ENCODE data around the gene CEACAM5.
A peak's percentile ranks its signal among the peaks of the same experiment; 100 is the strongest.

CEACAM5 gene
- total RNA-seq: 0 reads per million in 2 experiments

DNA sequence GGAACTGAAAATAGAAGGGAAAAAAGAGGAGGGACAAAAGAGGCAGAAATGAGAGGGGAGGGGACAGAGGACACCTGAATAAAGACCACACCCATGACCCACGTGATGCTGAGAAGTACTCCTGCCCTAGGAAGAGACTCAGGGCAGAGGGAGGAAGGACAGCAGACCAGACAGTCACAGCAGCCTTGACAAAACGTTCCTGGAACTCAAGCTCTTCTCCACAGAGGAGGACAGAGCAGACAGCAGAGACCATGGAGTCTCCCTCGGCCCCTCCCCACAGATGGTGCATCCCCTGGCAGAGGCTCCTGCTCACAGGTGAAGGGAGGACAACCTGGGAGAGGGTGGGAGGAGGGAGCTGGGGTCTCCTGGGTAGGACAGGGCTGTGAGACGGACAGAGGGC is at the start of gene CEACAM5:
Gene CEACAM5 (plus strand): TSS at position 146 of the 400 bp plus-strand sequence. CDS start 106 bp downstream, at position 252.
- no peak for DNase-seq (ENCODE audit: low read depth)

DNA sequence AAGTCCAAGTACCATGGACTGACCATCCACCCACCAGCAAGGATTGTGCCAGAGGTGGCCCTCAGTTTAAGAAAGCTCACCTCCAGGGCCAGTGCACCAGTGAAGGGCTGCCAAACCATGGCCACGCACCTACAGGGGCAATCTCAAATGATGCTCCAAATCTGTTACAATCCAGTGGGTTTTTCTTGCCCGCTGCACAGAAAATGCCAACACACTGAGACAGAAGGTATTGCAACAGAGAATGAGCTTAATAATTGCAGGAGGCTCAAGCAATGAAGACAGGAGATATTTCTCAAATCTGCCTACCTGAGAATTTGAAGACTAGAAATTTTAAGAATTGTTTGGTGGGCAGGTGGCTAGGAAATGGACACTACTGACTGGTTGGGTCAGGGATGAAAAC is 42.4 kb upstream of the CEACAM5 start:
- DNase-seq (ENCODE audit: low read depth): no peak

DNA sequence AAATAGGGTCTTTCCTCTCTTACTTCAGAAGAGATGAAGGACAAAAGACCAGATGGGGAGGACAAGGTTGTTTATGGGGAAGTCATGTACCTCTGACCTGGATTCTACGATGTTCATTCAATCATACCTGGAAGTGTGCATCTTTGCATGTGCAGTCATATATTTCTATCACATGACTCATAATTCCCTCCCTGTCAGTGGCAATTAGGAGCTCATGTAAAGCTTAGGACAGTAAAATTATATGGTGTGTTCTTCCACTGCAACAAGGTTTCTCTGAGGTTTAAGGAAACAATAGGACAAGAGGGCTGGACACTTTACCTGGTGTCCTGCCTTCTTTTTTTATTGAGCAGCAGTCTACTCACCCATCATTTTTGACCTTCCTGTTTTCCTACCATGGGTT is 40.1 kb upstream of the CEACAM5 start:
- no peak for DNase-seq (ENCODE audit: low read depth)

DNA sequence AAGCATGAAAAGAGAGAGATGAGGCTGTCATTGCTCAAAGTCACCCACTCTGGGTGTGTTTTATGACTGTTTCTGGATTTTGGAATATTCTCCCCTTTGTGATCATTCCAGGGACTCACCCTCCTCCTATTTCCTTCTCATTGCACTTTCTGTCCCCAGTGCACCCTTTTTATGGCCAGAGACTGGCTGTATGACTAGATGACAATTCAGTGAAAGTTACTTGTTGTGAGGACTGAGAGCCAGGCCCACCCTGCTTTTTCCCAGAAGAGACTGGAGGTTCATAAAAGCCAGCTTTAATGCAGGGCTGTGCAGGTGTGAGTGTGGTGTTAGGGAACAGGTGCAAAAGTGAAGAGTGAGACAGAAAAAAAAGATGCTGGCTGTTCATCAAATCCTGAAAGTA is 37.7 kb upstream of the CEACAM5 start:
- no peak for DNase-seq (ENCODE audit: low read depth)

DNA sequence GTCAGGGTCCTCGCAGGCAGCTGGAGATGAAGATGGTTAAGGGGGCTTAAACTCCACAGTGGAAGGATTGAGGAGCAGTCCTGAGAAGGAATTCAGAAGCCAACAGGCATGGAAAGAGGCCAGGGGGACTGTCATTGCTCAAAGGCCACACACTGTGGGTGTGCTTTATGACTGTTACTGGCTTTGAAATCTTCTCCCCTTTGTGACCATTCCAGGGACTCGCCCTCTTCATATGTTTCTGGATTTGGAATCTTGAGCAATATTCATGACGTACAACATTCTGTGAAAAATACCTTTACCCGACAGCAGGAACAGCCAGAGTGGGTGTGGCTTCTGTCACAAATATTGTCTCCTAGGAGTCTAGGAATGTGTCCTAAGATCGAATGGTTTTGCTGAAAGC is 36.9 kb upstream of the CEACAM5 start:
- no peak for DNase-seq (ENCODE audit: low read depth)

DNA sequence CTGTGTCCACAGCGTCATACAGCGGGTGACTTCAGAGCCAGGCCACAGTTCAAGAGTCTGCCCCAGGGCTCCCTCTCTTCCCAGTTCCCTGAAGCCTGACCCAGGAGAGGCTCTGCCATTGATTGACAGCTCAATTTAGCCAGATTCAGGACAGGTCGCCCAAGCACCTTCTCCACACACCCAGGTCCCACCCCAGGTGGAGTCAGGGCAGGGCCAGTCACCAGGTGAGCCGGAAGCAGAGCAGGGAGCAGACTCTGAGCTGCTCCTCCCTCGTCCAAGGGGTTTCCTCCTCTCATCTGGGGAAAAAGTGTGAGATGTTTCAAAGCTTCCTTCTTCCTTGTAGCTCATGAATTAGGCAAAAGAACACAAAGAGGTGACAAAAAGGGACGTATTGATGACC is 26.0 kb upstream of the CEACAM5 start:
- no peak for DNase-seq (ENCODE audit: low read depth)

DNA sequence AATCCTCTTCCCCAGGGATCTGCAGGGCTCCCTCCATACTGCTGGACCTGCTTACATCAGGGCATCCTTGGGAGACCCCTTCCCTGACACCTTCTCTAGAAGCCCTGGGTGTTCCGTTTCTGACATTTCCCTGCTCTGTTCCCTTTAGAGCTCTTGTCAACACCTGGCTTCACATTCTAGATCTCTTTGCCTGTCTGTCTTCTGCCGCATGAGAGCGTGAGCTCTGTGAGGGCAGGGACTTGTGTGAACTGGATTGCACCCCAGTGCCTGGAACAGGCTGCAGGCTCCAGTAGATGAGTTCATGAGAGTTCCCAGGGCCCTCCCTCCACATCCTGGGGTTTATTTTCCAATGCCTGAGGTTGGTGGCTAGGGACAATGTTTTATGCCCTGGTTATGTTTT is 21.0 kb upstream of the CEACAM5 start:
- DNase-seq (ENCODE audit: low read depth): no peak

DNA sequence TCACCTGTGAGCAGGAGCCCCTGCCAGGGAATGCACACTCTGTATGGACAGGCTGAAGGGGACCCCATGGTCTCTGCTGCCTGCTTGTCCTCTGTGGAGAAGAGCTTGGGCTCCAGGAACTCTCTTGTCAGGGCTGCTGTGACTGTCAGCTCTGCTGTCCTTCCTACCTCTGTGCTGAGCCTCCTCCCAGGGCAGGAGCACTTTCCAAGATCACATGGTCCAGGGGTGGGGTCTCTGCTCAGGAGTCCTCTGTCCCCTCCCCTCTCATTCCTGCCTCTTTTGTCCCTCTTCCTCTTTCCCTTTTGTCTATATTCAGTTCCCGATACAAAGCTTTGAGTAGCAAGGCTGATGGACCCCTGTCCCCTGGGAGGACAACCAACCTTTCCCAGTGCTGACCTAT is 20.3 kb upstream of the CEACAM5 start, which contains the start of gene CEACAM7:
Gene CEACAM7 (minus strand): TSS at position 173 of the 400 bp plus-strand sequence. CDS start 105 bp downstream, at position 68.
- DNase-seq (ENCODE audit: low read depth): no peak

DNA sequence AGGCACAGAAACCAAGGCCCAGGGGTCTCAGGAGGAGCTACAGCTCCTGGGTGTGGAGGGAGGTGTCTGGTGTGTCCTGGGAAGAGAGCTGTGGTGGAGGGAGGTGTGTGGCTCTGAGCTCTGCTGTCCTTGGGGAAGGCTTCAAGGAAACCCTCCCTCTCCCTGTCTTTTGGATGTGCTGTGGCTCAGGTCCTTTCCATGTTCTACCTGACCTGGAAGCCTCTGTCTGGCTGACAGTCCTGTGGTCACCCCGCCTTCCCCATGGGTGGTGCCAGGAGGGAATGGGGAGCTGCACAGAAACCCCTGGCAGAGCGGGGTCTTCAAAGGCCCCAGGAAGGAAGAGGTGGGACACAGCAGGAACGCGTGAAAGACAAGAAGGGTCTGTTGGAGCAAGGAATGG is 19.7 kb upstream of the CEACAM5 start:
- DNase-seq (ENCODE audit: low read depth): no peak

DNA sequence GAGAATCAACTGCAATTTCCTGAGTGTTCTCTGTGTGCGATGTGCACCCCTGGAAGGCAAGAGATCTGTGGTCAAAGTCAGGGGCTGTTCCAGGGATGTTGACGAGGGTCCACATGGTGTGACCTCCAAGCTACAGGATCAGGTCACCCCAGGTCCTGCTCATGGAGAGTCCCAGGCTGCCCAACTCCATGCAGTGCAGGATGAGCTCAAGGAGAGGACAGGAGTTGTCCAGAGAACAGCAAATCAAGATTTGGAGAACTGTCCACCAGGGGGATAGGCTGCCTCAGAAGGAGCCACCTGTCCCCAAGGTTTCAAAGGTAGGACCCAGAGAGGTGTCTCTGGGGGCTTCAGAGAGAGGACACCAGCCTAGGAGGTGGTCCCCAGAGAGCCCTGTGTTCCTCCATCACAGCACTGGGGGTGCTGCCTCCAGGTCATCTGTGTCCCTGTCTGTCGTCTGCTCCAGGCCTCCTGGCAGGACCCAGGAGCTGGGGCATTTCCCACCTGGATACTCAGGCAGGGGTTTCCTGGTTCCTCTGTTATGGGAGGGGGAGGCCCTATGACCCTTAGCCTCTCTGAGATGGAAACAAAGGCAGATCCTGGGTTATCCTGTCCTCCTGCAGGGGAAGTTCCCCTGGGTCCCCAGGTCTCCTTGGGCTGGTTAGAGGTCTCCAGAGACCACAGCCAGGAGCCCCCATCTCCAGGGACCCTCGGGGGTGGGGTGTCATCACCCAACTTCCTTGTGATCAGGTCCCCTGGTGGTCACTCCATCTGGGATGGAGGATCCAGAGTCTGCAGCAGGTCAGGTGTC is 18.2 kb upstream of the CEACAM5 start:
- DNase-seq (ENCODE audit: low read depth): no peak

DNA sequence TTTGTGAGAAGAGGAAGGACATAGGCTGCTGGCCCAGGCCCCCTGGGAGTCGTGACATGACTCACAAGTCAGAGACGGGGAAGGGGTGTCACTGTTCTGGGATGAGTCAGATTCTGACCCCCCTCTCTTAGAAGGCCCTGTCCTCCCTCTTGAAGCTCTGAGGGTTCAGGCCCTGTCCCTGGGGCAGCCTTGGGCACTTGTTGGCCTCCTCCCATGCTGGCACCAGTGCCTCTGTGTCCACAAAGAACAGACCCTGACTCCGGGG is 17.7 kb upstream of the CEACAM5 start:
- no peak for DNase-seq (ENCODE audit: low read depth)

DNA sequence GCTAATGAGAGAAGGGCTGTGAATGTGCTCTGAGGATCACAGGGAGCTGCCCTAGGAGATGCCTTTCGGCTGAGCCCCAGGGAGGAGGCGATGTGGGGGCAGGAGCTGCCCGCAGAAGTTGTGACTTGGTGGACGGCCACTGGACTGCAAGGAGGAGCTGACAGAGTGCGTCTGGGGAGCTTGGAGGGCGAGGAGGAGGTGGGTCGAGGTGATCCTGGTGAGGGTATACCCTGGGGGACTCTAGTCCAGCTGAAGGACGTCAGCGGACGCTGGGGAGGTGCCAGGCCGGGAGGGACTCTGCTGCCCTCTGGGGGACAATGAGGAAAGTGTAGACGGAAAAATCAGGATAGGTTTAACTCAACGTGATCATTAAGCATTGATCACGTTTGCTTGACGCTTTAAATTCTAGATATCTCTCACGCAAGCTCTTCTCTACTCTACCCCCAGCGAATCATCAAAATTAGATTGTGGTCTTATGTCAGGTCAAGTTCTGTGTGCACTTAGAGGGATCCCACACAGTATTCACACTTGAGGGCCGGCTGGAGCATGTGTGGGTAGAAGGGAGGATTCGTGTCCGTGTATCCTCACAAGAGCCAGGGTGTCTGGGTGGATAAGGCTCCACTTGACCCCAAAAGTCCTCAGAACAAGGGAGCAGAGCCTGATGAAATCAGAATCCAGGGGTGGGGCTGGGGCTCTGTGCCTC is 17.0 kb upstream of the CEACAM5 start:
- peak; percentile 7 for DNase-seq (ENCODE audit: low read depth)

DNA sequence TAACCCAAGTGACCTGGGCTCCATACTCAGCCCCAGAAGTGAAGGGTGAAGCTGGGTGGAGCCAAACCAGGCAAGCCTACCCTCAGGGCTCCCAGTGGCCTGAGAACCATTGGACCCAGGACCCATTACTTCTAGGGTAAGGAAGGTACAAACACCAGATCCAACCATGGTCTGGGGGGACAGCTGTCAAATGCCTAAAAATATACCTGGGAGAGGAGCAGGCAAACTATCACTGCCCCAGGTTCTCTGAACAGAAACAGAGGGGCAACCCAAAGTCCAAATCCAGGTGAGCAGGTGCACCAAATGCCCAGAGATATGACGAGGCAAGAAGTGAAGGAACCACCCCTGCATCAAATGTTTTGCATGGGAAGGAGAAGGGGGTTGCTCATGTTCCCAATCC is 14.2 kb upstream of the CEACAM5 start:
- no peak for DNase-seq (ENCODE audit: low read depth)

DNA sequence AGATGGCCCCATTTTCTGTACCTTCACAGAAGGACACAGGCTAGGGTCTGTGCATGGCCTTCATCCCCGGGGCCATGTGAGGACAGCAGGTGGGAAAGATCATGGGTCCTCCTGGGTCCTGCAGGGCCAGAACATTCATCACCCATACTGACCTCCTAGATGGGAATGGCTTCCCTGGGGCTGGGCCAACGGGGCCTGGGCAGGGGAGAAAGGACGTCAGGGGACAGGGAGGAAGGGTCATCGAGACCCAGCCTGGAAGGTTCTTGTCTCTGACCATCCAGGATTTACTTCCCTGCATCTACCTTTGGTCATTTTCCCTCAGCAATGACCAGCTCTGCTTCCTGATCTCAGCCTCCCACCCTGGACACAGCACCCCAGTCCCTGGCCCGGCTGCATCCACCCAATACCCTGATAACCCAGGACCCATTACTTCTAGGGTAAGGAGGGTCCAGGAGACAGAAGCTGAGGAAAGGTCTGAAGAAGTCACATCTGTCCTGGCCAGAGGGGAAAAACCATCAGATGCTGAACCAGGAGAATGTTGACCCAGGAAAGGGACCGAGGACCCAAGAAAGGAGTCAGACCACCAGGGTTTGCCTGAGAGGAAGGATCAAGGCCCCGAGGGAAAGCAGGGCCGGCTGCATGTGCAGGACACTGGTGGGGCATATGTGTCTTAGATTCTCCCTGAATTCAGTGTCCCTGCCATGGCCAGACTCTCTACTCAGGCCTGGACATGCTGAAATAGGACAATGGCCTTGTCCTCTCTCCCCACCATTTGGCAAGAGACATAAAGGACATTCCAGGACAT is 13.4 kb upstream of the CEACAM5 start:
- no peak for DNase-seq (ENCODE audit: low read depth)

DNA sequence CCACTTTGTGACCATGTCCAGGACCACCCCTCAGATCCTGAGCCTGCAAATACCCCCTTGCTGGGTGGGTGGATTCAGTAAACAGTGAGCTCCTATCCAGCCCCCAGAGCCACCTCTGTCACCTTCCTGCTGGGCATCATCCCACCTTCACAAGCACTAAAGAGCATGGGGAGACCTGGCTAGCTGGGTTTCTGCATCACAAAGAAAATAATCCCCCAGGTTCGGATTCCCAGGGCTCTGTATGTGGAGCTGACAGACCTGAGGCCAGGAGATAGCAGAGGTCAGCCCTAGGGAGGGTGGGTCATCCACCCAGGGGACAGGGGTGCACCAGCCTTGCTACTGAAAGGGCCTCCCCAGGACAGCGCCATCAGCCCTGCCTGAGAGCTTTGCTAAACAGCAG is 12.7 kb upstream of the CEACAM5 start:
- DNase-seq (ENCODE audit: low read depth): no peak

DNA sequence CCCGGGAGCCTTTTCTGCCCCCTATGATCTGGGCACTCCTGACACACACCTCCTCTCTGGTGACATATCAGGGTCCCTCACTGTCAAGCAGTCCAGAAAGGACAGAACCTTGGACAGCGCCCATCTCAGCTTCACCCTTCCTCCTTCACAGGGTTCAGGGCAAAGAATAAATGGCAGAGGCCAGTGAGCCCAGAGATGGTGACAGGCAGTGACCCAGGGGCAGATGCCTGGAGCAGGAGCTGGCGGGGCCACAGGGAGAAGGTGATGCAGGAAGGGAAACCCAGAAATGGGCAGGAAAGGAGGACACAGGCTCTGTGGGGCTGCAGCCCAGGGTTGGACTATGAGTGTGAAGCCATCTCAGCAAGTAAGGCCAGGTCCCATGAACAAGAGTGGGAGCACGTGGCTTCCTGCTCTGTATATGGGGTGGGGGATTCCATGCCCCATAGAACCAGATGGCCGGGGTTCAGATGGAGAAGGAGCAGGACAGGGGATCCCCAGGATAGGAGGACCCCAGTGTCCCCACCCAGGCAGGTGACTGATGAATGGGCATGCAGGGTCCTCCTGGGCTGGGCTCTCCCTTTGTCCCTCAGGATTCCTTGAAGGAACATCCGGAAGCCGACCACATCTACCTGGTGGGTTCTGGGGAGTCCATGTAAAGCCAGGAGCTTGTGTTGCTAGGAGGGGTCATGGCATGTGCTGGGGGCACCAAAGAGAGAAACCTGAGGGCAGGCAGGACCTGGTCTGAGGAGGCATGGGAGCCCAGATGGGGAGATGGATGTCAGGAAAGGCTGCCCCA is 11.8 kb upstream of the CEACAM5 start:
- no peak for DNase-seq (ENCODE audit: low read depth)

DNA sequence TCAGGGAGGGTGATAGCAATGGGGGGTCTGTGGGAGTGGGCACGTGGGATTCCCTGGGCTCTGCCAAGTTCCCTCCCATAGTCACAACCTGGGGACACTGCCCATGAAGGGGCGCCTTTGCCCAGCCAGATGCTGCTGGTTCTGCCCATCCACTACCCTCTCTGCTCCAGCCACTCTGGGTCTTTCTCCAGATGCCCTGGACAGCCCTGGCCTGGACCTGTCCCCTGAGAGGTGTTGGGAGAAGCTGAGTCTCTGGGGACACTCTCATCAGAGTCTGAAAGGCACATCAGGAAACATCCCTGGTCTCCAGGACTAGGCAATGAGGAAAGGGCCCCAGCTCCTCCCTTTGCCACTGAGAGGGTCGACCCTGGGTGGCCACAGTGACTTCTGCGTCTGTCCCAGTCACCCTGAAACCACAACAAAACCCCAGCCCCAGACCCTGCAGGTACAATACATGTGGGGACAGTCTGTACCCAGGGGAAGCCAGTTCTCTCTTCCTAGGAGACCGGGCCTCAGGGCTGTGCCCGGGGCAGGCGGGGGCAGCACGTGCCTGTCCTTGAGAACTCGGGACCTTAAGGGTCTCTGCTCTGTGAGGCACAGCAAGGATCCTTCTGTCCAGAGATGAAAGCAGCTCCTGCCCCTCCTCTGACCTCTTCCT is 11.1 kb upstream of the CEACAM5 start:
- DNase-seq (ENCODE audit: low read depth): no peak

DNA sequence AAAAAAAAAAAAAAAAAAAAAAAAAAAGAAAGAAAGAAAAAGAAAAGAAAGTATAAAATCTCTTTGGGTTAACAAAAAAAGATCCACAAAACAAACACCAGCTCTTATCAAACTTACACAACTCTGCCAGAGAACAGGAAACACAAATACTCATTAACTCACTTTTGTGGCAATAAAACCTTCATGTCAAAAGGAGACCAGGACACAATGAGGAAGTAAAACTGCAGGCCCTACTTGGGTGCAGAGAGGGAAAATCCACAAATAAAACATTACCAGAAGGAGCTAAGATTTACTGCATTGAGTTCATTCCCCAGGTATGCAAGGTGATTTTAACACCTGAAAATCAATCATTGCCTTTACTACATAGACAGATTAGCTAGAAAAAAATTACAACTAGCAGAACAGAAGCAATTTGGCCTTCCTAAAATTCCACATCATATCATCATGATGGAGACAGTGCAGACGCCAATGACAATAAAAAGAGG is 9.6 kb upstream of the CEACAM5 start:
- DNase-seq (ENCODE audit: low read depth): no peak

DNA sequence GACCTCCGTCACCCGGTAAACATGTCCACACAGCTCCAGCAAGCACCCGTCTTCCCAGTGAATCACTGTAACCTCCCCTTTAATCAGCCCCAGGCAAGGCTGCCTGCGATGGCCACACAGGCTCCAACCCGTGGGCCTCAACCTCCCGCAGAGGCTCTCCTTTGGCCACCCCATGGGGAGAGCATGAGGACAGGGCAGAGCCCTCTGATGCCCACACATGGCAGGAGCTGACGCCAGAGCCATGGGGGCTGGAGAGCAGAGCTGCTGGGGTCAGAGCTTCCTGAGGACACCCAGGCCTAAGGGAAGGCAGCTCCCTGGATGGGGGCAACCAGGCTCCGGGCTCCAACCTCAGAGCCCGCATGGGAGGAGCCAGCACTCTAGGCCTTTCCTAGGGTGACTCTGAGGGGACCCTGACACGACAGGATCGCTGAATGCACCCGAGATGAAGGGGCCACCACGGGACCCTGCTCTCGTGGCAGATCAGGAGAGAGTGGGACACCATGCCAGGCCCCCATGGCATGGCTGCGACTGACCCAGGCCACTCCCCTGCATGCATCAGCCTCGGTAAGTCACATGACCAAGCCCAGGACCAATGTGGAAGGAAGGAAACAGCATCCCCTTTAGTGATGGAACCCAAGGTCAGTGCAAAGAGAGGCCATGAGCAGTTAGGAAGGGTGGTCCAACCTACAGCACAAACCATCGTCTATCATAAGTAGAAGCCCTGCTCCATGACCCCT is 9.0 kb upstream of the CEACAM5 start:
- DNase-seq (ENCODE audit: low read depth): no peak

DNA sequence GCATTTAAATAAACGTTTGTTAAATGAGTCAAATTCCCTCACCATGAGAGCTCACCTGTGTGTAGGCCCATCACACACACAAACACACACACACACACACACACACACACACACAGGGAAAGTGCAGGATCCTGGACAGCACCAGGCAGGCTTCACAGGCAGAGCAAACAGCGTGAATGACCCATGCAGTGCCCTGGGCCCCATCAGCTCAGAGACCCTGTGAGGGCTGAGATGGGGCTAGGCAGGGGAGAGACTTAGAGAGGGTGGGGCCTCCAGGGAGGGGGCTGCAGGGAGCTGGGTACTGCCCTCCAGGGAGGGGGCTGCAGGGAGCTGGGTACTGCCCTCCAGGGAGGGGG is 8.5 kb upstream of the CEACAM5 start:
- DNase-seq (ENCODE audit: low read depth): no peak
